HG02571 (cell line): ENCODE results near the gene KSR1.

Experiments used
- ATAC-seq: cut with Tn5 transposase; IDR thresholded peaks from one replicate; pipeline ENCODE4 v1.9.1; 2021; ENCODE audit warnings: mild to moderate bottlenecking, moderate library complexity; ENCODE audit not compliant: unreplicated experiment

Gene KSR1

GRCh38 chr17:27603421-27603770 is 147.1 kb downstream of the KSR1 start:
- ATAC-seq, result no peak

- ATAC-seq, result no peak
Measured at GRCh38 chr17:27603880-27604794, 147.9 kb downstream of the KSR1 start.

GRCh38 chr17:27605409-27605808 is 149.2 kb downstream of the KSR1 start:
- ATAC-seq, result no peak

GRCh38 chr17:27607521-27608091 is 151.4 kb downstream of the KSR1 start:
- no peak for ATAC-seq

- no peak for ATAC-seq
Measured at GRCh38 chr17:27608328-27609230, 152.3 kb downstream of the KSR1 start.

- ATAC-seq, result no peak
Measured at GRCh38 chr17:27609611-27610303, 153.5 kb downstream of the KSR1 start.

GRCh38 chr17:27610304-27610677 is 154.0 kb downstream of the KSR1 start:
- no peak for ATAC-seq

GRCh38 chr17:27612160-27612770 is 156.0 kb downstream of the KSR1 start:
- ATAC-seq, result no peak

- no peak for ATAC-seq
Measured at GRCh38 chr17:27613433-27613832, 157.2 kb downstream of the KSR1 start.

- ATAC-seq, result no peak
Measured at GRCh38 chr17:27615121-27615520, 158.9 kb downstream of the KSR1 start.

- no peak for ATAC-seq
Measured at GRCh38 chr17:27616414-27616813, 160.2 kb downstream of the KSR1 start.

- no peak for ATAC-seq
Measured at GRCh38 chr17:27618417-27618816, 162.2 kb downstream of the KSR1 start.

GRCh38 chr17:27620721-27621120 is 164.5 kb downstream of the KSR1 start:
- ATAC-seq, result no peak

- ATAC-seq, result no peak
Measured at GRCh38 chr17:27621536-27621935, 165.3 kb downstream of the KSR1 start.

GRCh38 chr17:27621942-27622559 is 165.8 kb downstream of the KSR1 start:
- ATAC-seq, result no peak

GRCh38 chr17:27622986-27623385 is 166.7 kb downstream of the KSR1 start:
- ATAC-seq, result no peak

GRCh38 chr17:27623614-27624013 is 167.4 kb downstream of the KSR1 start:
- no peak for ATAC-seq

- no peak for ATAC-seq
Measured at GRCh38 chr17:27624539-27624938, 168.3 kb downstream of the KSR1 start.

- ATAC-seq, result no peak
Measured at GRCh38 chr17:27625856-27626255, 169.6 kb downstream of the KSR1 start.

- no peak for ATAC-seq
Measured at GRCh38 chr17:27627514-27627913, 171.3 kb downstream of the KSR1 start.
